A549 (cell line): ENCODE data around the gene PLCZ1.

Source experiments
- CEBPB ChIP-seq, 2 experiments: fragments of >200 bp in 1 of 2; sonication (Bioruptor Twin) in 1 of 2; formaldehyde crosslinking in 1 of 2; IDR thresholded peaks; 2 replicates each; pipeline ENCODE4 v1.6.1; 2012 to 2016
- CHD2 ChIP-seq: fragments of 150-350 bp; IDR thresholded peaks from 2 replicates; pipeline ENCODE4 v1.6.1; 2014; ENCODE audit warnings: low read length; ENCODE audit not compliant: partially characterized antibody
- CHD4 ChIP-seq: fragments of 200-600 bp; sonication (generic); IDR thresholded peaks from 2 replicates; pipeline ENCODE4 v1.6.1; 2016; ENCODE audit warnings: antibody characterized with exemption, mild to moderate bottlenecking, borderline replicate concordance
- CTCF ChIP-seq: fragments of >200 bp; sonication (Bioruptor Twin); formaldehyde crosslinking; IDR thresholded peaks from 3 replicates; pipeline ENCODE4 v1.5.1; 2016
- EP300 ChIP-seq, 2 experiments: fragments of >200 bp; sonication (Bioruptor Twin); formaldehyde crosslinking; IDR thresholded peaks; 2 replicates in 1 of 2; 3 replicates in 1 of 2; pipeline ENCODE4 v1.6.1; 2016 to 2017
- HMGXB4 ChIP-seq: fragments of 250-450 bp; sonication (Bioruptor Pico); IDR thresholded peaks from 2 replicates; pipeline ENCODE4 v1.5.0; 2021; ENCODE audit warnings: mild to moderate bottlenecking, moderate library complexity, borderline replicate concordance
- JUNB ChIP-seq: fragments of >200 bp; sonication (Bioruptor Twin); formaldehyde crosslinking; IDR thresholded peaks from 2 replicates; pipeline ENCODE4 v1.6.1; 2016
- MAX ChIP-seq: IDR thresholded peaks from 2 replicates; pipeline ENCODE4 v1.6.1; 2012
- NPAS2 ChIP-seq: fragments of 250-450 bp; sonication (Bioruptor Pico); IDR thresholded peaks from 2 replicates; pipeline ENCODE4 v1.8.0; 2022; ENCODE audit warnings: mild to moderate bottlenecking, moderate library complexity, borderline replicate concordance
- POLR2A ChIP-seq: IDR thresholded peaks from 2 replicates; pipeline ENCODE4 v1.6.1; 2012; ENCODE audit warnings: mild to moderate bottlenecking, low read length
- RFX5 ChIP-seq: fragments of 450-650 bp; IDR thresholded peaks from 2 replicates; pipeline ENCODE4 v1.7.1; 2014; ENCODE audit warnings: antibody characterized with exemption, mild to moderate bottlenecking, moderate library complexity
- USF2 ChIP-seq: fragments of 450-650 bp; IDR thresholded peaks from 2 replicates; pipeline ENCODE4 v1.6.1; 2014; ENCODE audit warnings: antibody characterized with exemption

GRCh38 chr12:18703321-18703720 lies 34.5 kb downstream of the PLCZ1 start:
- no peak for TF ChIP-seq CTCF
- TF ChIP-seq POLR2A, result no peak
- no peak for TF ChIP-seq CHD4
- no peak for TF ChIP-seq USF2
- no peak for TF ChIP-seq HMGXB4
- TF ChIP-seq MAX, result no peak
- no peak for TF ChIP-seq JUNB
- TF ChIP-seq CHD2, result no peak
- TF ChIP-seq EP300 (IDR thresholded peaks at IDR 0.05), result no peak
- TF ChIP-seq NPAS2 (CRISPR knock-in tag), result no peak
- no peak for TF ChIP-seq RFX5
- TF ChIP-seq CEBPB (IDR thresholded peaks at IDR 0.05), result no peak
